ENCODE results near the gene RNF217. TPM values are rescaled to one million over a fixed set of nuclear protein-coding genes. Genes with fewer than 3 reads are reported as not detected.
"Not testable (repeated sequence)": the region's sequence is repeated elsewhere in the genome, so short reads cannot be mapped to it uniquely, and the experiment has no call there.

Gene RNF217
- total RNA-seq, 6 experiments from 2014 or later, result 10.9 to 19.4 (median 14.7) TPM

DNA sequence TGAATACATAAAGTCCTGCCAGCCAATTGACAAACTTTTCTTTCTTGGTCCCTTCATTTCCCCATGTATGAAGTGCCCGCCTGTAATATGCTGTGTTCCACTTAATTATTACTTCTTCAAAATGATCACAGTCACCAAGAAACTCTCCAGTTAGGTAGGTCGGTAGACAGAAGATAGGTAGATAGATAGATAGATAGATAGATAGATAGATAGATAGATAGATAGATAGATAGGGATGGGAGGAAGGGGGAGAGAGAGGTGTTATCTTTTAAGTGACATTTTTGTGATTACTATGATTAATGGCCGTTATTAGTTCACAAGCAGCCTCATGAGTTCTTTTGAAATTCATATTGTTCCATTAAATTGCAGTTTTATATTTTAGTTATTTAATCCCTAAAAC, 111.9 kb downstream of the RNF217 start:
- Mint-ChIP-seq H3K9me3 (no peaks in the 10 kb centered on the region), H3K4me1 (ENCODE audit: low read depth) (no peaks in the 10 kb centered on the region; the same call in 1 of the 2 replicates), H3K36me3 (ENCODE audit: low read depth) (peaks cover 27% of the 10 kb centered on the region), H3K4me3 (no peak overlapping the region), H3K27me3 (ENCODE audit: insufficient read depth) (peaks cover 2% of the 10 kb centered on the region; the same call in 1 of the 2 replicates), H3K27ac (no peak overlapping the region)
- TF ChIP-seq, protein P1, sequence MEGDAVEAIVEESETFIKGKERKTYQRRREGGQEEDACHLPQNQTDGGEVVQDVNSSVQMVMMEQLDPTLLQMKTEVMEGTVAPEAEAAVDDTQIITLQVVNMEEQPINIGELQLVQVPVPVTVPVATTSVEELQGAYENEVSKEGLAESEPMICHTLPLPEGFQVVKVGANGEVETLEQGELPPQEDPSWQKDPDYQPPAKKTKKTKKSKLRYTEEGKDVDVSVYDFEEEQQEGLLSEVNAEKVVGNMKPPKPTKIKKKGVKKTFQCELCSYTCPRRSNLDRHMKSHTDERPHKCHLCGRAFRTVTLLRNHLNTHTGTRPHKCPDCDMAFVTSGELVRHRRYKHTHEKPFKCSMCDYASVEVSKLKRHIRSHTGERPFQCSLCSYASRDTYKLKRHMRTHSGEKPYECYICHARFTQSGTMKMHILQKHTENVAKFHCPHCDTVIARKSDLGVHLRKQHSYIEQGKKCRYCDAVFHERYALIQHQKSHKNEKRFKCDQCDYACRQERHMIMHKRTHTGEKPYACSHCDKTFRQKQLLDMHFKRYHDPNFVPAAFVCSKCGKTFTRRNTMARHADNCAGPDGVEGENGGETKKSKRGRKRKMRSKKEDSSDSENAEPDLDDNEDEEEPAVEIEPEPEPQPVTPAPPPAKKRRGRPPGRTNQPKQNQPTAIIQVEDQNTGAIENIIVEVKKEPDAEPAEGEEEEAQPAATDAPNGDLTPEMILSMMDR (IDR thresholded peaks at IDR 0.05), result no peak
- DNase-seq, result no peak

- H3K4me3 Mint-ChIP-seq; H3K27ac Mint-ChIP-seq; DNase-seq; H3K27me3 Mint-ChIP-seq (ENCODE audit: insufficient read depth); H3K4me1 Mint-ChIP-seq (ENCODE audit: low read depth); H3K9me3 Mint-ChIP-seq: not testable (repeated sequence)
- H3K36me3 Mint-ChIP-seq (ENCODE audit: low read depth), result peaks cover 27% of the 10 kb centered on the region
These were observed 112.8 kb downstream of the RNF217 start for GRCh38 chr6:125075073-125075472.

DNA sequence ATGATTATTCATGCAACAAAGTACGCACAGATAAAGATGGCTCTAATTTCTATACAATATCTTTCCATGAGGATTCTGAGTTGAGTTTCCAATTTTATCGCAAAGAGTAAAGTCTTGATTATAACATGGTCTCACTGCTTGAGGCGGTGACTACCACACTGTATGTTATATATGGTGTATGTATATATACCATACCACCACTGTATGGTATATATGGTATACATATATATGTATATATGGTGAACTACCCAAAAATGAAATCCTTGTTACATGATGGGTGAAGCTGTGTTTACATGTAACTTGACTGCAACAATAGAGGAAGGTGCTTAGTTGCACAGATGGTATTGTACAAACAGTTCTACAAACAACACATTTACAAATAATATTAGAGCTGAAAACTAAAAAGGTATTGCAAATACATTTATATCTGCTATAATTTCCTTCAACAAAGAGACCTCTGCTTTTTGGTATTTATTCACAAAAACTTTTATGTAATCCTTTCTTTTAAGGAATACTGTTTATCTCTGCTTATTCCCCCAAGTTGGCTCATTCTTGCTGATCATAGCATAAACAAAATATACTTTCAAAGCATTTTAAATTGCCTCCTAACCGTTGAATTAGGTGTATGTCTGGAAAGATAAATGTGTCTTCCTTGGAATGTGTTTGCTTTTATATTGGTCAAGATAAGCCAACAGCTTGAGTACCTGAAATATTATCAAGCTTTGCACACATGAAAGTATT, 113.7 kb downstream of the RNF217 start:
- Mint-ChIP-seq H3K9me3 (no peaks in the 10 kb centered on the region), H3K36me3 (ENCODE audit: low read depth) (peaks cover 24% of the 10 kb centered on the region), H3K27me3 (ENCODE audit: insufficient read depth) (peaks cover 2% of the 10 kb centered on the region; the same call in 1 of the 2 replicates), H3K4me3 (no peak overlapping the region), H3K4me1 (ENCODE audit: low read depth) (no peaks in the 10 kb centered on the region; the same call in 1 of the 2 replicates), H3K27ac (no peak overlapping the region)
- TF ChIP-seq, protein P1 (IDR thresholded peaks at IDR 0.05), result no peak
- no peak for DNase-seq

- Mint-ChIP-seq H3K27me3 (ENCODE audit: insufficient read depth) (peaks cover 2% of the 10 kb centered on the region; the same call in 1 of the 2 replicates), H3K27ac (no peak overlapping the region), H3K36me3 (ENCODE audit: low read depth) (peaks cover 21% of the 10 kb centered on the region), H3K4me3 (no peak overlapping the region), H3K9me3 (no peaks in the 10 kb centered on the region), H3K4me1 (ENCODE audit: low read depth) (no peaks in the 10 kb centered on the region)
- TF ChIP-seq, protein P1 (IDR thresholded peaks at IDR 0.05), result no peak
- DNase-seq, result no peak
These were observed 114.2 kb downstream of the RNF217 start for GRCh38 chr6:125076482-125076742.

- Mint-ChIP-seq H3K9me3 (no peaks in the 10 kb centered on the region), H3K36me3 (ENCODE audit: low read depth) (peaks cover 23% of the 10 kb centered on the region), H3K4me3 (no peak overlapping the region), H3K4me1 (ENCODE audit: low read depth) (no peaks in the 10 kb centered on the region), H3K27me3 (ENCODE audit: insufficient read depth) (peaks cover 2% of the 10 kb centered on the region; the same call in 1 of the 2 replicates), H3K27ac (no peak overlapping the region)
- TF ChIP-seq, protein P1 (IDR thresholded peaks at IDR 0.05), result no peak
- DNase-seq, result no peak
These were observed 115.2 kb downstream of the RNF217 start for GRCh38 chr6:125077453-125077852.

DNA sequence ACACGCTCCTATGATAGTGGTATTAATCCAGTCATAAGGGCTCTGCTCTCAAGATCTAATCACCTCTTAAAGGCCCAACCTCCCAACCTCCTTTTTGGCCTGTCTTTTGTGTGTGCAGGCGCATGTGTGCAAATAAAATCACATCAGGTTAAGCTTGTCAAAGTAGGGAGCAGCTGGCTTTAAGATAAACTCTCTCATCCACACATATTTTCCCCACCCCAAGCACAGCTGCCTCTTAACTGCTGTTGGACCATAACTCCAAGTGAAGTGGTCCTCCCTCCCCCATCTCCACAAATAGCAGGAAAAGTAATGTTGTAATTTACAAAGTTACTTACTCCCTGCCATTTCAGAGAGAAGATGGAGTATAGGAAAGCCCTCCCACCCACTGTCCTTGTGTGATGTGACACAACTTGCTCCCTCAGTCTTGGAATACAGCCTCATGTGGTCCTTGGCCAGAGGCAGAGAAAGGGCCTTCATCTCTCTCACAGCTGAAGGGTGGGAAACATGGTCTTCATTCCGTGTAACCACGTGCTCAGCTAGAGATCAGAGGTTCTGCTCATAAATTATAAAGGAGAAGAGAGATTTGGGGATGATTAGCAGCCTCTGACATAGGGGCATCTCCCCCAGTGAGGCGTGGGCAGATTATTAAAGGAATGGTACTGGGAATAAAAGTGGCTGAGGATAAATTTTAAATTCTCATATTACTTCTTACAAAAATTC, 116.5 kb downstream of the RNF217 start:
- Mint-ChIP-seq H3K27ac (no peak overlapping the region), H3K27me3 (ENCODE audit: insufficient read depth) (peaks cover 2% of the 10 kb centered on the region; the same call in 1 of the 2 replicates), H3K36me3 (ENCODE audit: low read depth) (peaks cover 35% of the 10 kb centered on the region), H3K4me1 (ENCODE audit: low read depth) (no peaks in the 10 kb centered on the region), H3K4me3 (no peak overlapping the region), H3K9me3 (no peaks in the 10 kb centered on the region)
- TF ChIP-seq, protein P1 (IDR thresholded peaks at IDR 0.05), result no peak
- DNase-seq, result no peak
